H54 (cell line): Measurements from ENCODE around the gene NUAK1.
A peak's percentile ranks its signal among the peaks of the same experiment; 100 is the strongest.

Experiments
- DNase-seq: peaks from one replicate; pipeline ENCODE4 v3.0.0; 2011; ENCODE audit warnings: low spot score, mixed read lengths; ENCODE audit not compliant: insufficient read length
- FAIRE-seq: peaks from 3 replicates; lab custom pipeline; 2011; peaks lifted over from hg19 to GRCh38; lab: Jason Lieb, UNC
- POLR2A ChIP-seq: IDR thresholded peaks from 2 replicates; pipeline ENCODE4 v1.6.1; 2011; ENCODE audit warnings: low read depth, mild to moderate bottlenecking, low read length

The NUAK1 gene

DNA sequence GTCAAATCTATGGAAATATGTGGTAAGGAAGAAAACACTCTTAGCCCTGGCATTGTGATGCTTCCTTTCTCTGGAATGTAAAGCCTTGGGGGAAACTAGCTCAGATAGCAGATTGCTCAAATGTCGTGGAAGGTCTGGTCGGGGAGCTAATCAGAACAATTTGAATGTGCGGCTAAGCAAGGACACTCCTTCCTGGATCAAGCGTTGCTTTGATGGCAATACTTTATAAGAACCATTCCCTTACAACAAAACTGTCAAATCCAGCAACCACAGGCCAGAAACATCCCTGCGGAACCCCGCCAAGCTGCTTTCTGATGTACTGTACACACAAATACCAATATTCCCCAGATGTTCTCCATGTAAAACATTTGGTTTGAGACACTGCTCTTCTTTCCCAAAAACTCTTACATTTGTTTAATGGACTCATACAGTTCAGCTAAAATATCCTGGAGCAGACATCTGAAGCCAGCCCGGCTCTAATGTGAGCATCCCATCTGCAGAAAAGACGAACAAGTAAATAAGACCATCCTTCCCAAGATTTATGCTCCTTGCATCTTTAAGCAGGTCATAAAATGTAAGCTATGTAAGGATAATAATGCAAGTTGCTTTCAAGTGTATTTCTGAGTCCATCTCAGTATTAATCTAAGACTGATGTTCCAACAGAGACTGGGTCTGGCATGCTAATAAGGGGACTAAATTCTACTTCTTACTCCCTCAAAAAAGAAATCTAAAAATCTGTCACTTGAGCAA is 20.2 kb downstream of the NUAK1 start:
- TF ChIP-seq POLR2A, result no peak
- FAIRE-seq, result no peak
- no peak for DNase-seq

DNA sequence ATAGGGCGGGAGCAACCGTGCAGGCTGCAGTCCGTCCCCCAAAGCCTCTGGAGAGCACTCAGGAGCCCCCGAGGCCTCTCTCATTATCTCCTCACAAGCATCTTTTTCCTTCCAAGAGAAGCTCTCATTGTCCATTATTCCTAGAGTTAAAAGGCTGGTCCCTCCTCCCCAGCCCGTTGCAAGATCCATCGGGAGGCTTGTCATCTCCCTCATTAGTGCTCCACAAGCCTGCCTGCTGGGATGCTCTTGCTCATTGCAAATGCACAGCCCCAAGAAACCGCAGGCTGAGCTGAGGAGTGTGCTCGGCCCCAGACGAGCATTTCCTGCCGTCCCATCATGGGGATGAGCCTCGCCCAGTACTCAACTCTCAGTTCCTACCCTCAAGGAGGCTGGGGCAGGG is 23.3 kb downstream of the NUAK1 start:
- no peak for TF ChIP-seq POLR2A
- DNase-seq (no peak), FAIRE-seq (no peak)

DNA sequence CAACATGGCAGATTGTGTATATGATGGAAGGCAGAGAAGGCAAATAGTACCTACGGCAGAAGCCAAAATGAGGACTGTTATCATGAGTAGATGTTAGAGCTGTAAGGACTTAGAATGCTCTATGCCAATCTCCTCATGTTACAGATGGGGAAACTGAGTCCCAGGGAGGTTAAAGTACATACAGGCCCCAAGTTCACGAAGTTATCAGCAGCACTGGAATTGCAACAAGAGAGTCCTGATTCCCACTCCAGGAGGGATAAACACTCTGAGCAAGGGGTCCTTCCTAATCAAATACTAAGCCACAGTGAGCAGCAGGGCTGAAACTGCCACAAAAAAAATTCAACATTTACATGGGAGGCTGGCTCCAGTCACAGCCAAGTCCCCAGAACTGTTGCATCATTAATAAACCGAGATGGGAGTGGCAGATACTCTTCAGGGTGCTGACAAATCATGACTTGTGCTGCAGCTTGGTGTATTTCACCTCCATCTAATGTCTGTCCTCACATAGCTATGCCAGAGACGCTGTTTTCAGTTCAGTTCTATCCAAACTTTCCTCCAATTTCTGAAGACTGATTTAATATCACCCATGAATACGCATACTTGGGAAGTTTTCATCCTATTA is 24.2 kb downstream of the NUAK1 start:
- FAIRE-seq (no peak), DNase-seq (no peak)
- no peak for TF ChIP-seq POLR2A

DNA sequence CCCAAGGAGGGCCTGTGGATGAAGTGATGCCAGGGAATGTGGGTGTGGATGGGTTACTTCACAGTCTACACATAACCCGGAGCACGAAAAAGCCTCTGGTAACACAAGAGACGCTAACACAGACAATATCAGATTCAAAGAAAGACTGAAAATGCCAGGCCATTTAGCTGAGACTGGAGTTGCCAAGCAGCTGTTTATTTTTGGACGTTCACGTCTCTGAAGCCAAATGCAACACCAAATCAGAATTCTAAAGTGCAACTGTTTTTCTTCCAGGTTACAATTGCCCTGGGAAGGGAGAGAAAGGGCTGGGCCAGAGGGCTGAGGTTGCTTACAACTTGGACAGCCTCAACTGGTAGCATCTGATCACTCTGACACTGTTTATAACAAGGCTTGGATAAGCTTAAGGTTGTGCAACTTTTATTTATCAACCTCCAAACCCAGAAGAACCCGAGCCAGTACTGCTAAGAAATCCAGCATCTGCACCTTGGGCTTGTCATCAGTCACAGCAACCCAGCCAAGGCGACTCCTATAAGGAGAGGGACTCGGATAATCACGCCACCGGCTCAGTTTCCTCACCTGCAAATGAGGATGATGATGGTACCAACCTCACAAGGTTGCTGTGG is 24.8 kb downstream of the NUAK1 start:
- DNase-seq (no peak), FAIRE-seq (no peak)
- no peak for TF ChIP-seq POLR2A

DNA sequence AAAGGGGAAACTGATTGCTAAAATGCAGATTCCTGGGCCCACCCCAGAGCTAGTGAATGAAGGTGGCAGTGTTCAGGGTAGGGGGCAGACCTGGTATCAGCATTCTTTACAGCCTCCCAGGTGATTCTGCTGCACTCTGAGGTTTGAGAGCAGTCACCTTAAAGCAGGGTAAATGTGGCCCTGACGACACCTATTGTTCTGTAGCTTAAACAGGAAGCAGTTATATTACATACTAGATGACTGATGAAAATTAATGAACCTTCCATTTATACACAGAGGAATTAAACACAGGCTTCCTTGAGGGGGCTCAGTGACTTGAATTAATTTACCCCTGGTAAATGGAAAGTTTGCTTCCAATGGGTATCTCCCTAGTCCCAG is 25.3 kb downstream of the NUAK1 start:
- FAIRE-seq (no peak), DNase-seq (no peak)
- no peak for TF ChIP-seq POLR2A

DNA sequence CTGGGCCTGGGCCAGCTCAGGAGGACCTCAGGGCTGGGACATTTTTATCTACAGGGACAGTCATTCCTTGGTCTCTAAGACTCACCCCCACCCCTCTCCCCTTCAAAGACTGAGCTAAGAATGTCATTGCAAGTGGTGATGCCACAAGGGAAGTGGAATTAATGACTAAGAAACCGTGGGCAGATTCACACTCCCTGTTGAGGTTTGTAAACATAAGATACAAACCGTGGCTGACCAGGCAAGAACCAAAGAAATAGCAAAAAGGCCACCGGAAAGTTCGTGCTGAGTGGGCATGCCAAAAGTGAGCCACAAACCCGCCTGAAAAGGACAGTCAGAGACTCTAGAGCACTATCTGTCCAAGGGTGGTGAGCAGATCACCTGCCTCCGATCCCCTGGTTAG is 25.7 kb downstream of the NUAK1 start:
- no peak for FAIRE-seq
- no peak for DNase-seq
- no peak for TF ChIP-seq POLR2A

DNA sequence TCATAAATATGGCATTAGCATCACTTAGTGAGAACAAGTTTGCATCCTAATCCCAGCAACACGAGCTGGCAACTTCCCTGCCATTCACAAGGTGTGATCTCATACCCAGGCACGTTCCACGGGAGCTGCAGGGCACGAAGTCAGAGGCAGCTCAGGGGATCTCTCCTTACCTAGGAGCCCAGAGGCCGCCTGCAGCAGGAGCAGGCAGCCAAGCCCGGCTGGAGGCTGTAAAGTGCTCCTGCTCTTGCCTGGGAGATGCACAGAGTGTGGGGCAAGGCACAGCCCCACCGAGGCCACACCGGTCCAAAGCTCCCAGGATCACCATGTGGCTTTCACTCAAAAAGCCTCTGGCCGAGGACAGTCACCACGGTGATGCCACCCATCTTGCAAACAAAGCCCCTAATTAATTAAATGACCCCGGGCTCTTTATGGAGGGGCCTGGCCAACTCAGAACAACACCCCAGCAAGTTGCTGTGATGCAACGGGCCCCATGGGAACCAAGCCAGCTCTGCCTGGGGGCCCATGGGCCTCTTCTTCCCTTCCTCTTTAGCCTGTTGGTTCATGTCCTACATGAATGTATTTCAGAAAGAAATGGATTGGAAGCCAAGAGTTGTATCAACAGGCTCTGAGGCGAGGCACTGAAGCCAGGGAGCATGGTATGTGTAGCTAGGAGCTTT is 26.5 kb downstream of the NUAK1 start:
- DNase-seq (no peak), FAIRE-seq (no peak)

DNA sequence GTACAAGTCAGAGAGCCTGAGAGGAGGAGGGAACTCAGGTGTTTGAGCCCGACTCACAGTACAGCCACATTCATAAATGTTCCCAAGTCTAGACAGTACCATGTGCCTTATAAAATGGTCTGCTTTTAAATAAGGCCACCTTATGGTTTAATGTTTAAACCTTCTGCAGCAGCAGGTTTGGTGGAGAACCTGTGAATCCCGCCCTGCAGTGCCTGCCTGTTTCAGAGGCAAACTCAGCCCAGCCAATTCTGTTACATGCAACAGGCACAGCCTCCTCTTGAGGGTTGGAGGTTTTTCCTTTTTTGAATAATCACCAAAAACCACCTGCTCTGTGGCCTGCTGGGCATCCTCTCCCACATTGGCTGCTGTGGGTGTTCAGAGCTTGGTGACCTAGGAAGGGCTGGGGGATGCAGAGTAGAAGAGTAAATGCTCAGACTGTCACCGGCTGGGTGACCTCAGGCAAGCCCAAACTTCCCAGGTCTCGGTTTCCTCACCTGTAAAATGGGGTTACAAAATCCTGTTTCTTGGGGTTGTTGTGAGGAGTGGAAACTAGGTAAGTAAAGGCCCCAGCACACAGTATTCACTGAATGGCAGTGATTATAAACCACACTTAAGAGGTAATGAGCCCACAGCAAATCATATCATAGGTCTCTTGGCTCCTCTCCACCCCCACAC is 28.0 kb downstream of the NUAK1 start:
- TF ChIP-seq POLR2A, result no peak
- no peak for FAIRE-seq
- no peak for DNase-seq

More for the DNA sequence above, 26.5 kb downstream of the NUAK1 start:
- no peak for TF ChIP-seq POLR2A

DNA sequence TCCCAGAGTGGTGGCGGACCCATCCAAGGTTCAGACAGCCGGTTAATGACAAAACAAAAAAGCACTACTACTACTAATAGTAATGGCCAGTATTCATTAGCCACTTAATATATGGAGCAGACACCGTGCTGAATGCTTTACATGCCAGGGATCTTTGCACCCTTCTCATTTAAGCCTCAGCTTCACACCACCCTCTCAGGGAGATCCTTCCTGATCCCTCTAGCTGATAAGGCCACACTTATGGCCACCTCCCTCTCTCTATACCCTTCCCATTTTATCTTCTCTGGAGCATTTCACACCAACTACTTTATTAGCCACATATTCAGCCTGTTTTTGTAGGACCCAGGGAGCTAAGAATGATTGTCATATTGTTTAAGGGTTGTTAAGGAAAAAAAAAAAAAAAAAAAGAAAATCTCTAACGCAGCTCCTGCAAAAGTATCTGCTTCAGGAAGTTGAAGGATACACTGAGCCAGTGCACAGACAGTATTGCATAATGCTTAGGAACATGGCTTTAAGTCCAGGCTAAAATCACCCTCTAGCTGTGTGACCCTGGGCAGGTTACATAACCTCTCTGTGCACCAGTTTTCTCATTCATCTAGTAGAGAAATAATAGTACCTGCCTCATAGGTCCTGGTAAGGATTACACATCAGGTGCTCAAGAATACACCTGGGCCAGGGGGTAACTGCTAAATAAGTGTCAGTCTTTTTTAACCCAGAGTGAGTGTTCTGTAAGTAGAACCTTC is 29.4 kb downstream of the NUAK1 start:
- FAIRE-seq (no peak), DNase-seq (no peak)
- no peak for TF ChIP-seq POLR2A

DNA sequence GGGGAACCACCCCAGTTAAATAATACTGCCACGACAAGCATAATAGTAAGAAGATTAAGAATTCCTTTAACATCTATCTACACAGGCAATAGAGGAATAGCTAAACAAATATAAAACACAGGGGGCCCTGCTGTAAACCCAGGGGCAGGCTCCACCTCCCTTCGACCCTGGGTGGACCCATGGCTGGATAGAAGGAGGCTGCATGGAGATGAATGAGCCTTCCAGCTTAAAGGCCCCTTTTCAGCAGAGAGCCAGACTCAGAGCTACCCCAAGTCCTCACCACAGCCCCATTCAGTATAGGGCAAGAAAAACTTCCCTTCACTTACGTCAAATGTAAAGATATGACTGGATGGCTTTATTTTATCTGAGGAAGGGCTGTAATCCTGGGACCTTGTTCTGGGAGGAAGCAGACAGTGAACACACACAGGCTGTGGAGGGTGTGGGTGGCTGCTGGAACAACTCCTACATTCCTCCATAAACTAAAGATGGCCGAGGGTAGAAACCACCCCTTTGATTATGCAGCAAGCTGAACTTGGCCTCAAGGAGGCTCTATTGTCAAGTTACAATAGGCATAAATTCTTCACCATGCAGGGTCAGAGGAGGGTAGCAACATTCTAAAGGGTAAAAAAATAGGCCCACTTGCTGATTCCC is 30.4 kb downstream of the NUAK1 start:
- FAIRE-seq (no peak), DNase-seq (no peak)
- TF ChIP-seq POLR2A, result no peak

DNA sequence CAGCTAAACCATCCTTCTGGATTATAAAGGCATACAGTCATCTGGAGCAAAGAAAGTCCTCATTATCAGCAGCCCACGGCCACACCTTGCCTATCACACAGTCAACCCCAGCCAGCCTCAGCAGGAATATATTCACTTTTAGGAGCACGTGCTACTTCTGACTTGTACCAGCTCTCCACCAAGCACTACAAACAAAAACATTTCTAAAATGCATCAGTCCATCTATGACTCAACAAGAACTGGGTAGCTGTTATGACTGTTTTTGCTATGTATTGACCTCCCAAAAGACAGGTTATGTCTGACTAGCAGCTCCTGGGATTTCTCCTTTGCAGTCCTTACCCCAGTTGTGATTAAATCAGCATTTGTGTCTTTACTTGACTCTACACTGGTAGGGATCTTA is 31.2 kb downstream of the NUAK1 start:
- TF ChIP-seq POLR2A, result no peak
- FAIRE-seq (no peak), DNase-seq (peak; percentile 29)

DNA sequence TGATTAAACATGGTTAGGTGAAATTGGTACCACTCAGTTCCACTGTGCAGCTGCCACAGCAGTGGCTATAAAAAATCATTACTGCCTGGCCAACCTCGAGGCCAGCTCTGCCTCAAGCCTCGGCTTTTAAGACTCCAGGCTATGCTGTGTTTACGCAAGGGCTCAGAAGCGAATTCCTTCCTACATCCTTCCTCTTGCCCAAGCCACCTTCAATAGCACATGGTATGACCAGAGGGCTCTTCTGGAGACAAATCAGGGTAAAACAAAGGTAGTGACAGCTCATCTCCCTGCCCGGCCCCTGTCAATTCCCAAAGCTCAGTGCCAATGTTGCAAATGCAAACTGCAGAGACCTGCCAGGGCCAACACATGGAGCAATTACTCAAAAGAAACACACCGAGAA is 31.9 kb downstream of the NUAK1 start:
- FAIRE-seq (no peak), DNase-seq (no peak)
- TF ChIP-seq POLR2A, result no peak
